A549 (cell line): ENCODE data around the gene SAMD10.

Experiments
- FOSL2 ChIP-seq, 2 experiments: fragments of 450-650 bp in 1 of 2; fragments of >200 bp in 1 of 2; sonication (Bioruptor Twin) in 1 of 2; formaldehyde crosslinking; IDR thresholded peaks; 2 replicates each; pipeline versions ENCODE4 v1.5.0 to v1.6.1; 2016 to 2020; ENCODE audit warnings: mild to moderate bottlenecking in 1 of 2, moderate library complexity in 1 of 2
- JUN ChIP-seq, 2 experiments: fragments of >200 bp; sonication (Bioruptor Twin); formaldehyde crosslinking; IDR thresholded peaks; 2 replicates in 1 of 2; 3 replicates in 1 of 2; pipeline ENCODE4 v1.6.1; 2016 to 2017
- ZFP36 ChIP-seq: fragments of 450-650 bp; IDR thresholded peaks from 2 replicates; pipeline ENCODE4 v1.6.1; 2014; ENCODE audit warnings: borderline replicate concordance; ENCODE audit not compliant: partially characterized antibody
- TF ChIP-seq, protein P1 (sequence below): fragments of >200 bp; sonication (Bioruptor Twin); formaldehyde crosslinking; IDR thresholded peaks from 3 replicates; pipeline ENCODE4 v1.5.1; 2016

DNA sequence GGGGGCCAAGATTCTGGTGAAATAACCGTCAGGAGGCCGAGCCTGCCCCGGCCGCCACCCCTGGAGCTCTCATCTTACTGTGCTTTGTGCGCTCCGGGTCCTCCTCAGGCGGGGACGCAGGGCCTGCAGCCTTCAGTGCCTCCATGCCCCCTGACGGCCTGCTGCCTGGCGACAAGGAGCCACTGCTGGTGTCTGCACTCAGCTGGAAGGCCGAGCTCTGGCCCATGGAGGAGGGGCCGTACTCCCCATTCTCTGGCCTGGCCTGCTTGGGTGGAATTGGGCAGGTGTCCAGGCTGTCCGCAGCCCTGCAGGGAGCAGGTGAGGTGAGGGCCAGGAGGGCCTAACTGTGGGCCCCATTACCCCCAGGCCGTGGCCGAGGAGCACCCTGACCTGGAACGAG, 15.0 kb downstream of the SAMD10 start:
- TF ChIP-seq FOSL2 (IDR thresholded peaks at IDR 0.05) (no peak), FOSL2 (CRISPR knock-in tag; IDR thresholded peaks at IDR 0.05) (no peak), JUN (IDR thresholded peaks at IDR 0.05) (no peak), ZFP36 (no peak)
- TF ChIP-seq, protein P1, sequence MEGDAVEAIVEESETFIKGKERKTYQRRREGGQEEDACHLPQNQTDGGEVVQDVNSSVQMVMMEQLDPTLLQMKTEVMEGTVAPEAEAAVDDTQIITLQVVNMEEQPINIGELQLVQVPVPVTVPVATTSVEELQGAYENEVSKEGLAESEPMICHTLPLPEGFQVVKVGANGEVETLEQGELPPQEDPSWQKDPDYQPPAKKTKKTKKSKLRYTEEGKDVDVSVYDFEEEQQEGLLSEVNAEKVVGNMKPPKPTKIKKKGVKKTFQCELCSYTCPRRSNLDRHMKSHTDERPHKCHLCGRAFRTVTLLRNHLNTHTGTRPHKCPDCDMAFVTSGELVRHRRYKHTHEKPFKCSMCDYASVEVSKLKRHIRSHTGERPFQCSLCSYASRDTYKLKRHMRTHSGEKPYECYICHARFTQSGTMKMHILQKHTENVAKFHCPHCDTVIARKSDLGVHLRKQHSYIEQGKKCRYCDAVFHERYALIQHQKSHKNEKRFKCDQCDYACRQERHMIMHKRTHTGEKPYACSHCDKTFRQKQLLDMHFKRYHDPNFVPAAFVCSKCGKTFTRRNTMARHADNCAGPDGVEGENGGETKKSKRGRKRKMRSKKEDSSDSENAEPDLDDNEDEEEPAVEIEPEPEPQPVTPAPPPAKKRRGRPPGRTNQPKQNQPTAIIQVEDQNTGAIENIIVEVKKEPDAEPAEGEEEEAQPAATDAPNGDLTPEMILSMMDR, result no peak
